Panc1 (cell line): ENCODE results near the gene DHRS2.

Experiments used
- TCF7L2 ChIP-seq: IDR thresholded peaks from 2 replicates; pipeline ENCODE4 v1.6.1; 2011; ENCODE audit warnings: mild to moderate bottlenecking, low read depth, low read length, inconsistent platforms
- TF ChIP-seq, protein P1 (sequence below), 2 experiments: IDR thresholded peaks; 2 replicates each; pipeline ENCODE4 v1.6.1; 2011 to 2012; ENCODE audit warnings: low read depth in 2 of 2, control low read depth in 1 of 2, low read length in 1 of 2, mild to moderate bottlenecking in 1 of 2, moderate library complexity in 1 of 2; ENCODE audit not compliant: insufficient read depth in 1 of 2

DNA sequence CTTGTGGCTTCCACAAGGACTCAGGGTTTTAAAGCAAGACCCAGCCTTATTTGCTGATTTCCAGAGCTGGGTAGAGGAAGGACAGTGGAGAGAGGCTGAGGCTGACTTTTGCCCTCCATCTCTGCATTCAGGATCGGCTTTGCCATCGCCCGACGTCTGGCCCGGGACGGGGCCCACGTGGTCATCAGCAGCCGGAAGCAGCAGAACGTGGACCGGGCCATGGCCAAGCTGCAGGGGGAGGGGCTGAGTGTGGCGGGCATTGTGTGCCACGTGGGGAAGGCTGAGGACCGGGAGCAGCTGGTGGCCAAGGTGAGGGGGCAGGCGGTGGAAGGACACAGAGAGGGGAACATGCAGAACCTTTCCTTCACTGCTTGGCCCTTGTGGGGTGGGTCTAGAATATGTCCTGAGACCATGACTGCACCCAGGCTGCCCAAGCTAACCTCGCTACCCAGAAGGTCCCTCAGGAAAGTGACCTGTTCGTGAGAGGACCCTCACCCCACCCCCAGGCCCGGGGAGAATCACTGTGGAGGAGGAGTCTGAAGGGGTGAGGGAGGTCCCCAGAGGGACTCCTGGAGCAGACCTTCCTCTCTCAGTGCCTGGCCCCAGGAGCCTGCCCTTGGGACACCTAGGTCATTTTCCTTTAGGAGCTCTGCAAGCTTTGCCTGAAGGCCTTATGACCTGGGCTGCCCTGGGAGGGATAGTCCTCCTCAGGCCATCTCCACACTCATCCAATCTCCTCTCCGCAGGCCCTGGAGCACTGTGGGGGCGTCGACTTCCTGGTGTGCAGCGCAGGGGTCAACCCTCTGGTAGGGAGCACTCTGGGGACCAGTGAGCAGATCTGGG lies 3.1 kb downstream of the DHRS2 start:
- TF ChIP-seq, protein P1, sequence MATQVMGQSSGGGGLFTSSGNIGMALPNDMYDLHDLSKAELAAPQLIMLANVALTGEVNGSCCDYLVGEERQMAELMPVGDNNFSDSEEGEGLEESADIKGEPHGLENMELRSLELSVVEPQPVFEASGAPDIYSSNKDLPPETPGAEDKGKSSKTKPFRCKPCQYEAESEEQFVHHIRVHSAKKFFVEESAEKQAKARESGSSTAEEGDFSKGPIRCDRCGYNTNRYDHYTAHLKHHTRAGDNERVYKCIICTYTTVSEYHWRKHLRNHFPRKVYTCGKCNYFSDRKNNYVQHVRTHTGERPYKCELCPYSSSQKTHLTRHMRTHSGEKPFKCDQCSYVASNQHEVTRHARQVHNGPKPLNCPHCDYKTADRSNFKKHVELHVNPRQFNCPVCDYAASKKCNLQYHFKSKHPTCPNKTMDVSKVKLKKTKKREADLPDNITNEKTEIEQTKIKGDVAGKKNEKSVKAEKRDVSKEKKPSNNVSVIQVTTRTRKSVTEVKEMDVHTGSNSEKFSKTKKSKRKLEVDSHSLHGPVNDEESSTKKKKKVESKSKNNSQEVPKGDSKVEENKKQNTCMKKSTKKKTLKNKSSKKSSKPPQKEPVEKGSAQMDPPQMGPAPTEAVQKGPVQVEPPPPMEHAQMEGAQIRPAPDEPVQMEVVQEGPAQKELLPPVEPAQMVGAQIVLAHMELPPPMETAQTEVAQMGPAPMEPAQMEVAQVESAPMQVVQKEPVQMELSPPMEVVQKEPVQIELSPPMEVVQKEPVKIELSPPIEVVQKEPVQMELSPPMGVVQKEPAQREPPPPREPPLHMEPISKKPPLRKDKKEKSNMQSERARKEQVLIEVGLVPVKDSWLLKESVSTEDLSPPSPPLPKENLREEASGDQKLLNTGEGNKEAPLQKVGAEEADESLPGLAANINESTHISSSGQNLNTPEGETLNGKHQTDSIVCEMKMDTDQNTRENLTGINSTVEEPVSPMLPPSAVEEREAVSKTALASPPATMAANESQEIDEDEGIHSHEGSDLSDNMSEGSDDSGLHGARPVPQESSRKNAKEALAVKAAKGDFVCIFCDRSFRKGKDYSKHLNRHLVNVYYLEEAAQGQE (IDR thresholded peaks at IDR 0.05; ENCODE audit: insufficient read depth in 1 of 2, low read depth in 2 of 2, low read length in 1 of 2), result no peak
- TF ChIP-seq TCF7L2, result no peak
